ENCODE data around the gene SPOUT1. TPM values are rescaled to one million over a fixed set of nuclear protein-coding genes. Genes with fewer than 3 reads are reported as not detected.

Gene SPOUT1
- total and polyA plus RNA-seq, 2 of the 13 experiments (the other 11 are each of a cell fraction or from before 2014, with no cell fraction given): 39.0 to 45.8 TPM

DNA sequence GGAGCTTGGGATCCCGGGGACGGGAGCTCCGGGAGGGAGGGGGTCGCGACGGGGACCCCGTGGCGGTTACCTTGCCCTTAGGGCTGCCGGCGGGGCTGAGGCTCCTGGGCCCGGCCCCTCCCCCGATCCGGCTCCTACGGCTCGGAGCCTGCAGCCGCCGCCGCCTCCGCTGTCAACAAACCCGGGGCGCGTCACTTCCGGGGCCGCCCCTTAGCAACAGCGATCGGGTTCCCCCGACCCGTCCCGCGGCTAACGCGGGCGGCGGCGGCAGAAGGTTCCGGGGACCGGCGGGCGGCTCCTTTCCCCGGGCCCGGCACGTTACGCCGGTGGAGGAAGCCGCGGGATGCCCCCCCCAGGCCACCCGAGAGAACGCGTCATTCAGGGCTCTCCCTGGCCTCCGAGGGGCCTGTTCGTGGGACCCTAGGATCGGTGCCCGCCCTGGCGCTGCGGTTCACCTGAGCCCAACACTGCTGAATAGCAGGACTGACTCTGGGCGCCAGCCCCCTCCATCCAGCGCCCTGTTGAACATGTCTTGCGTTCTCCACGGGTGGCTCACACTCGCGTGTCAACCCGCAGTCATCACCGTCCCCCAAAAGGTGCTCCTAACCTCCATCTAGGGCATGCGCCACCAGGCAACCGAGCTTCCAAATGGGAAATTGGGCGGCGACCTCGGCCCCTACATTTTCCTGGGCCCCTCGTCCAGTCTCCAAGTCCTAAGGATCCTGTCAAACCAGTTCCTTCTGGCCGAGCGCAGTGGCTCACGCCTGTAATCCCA, 57.7 kb downstream of the SPOUT1 start, which contains the start of gene ZER1 (continued):
- peak; percentile 38; the same call in 1 of the 2 replicates for TF ChIP-seq FOXK2 (IDR thresholded peaks at IDR 0.05)
- TF ChIP-seq, protein P1, sequence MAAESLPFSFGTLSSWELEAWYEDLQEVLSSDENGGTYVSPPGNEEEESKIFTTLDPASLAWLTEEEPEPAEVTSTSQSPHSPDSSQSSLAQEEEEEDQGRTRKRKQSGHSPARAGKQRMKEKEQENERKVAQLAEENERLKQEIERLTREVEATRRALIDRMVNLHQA (CRISPR knock-in tag; IDR thresholded peaks at IDR 0.05): no peak
- peak; percentile 92; the same call in 1 of the 2 replicates for TF ChIP-seq HOXA3 (CRISPR knock-in tag; IDR thresholded peaks at IDR 0.05)
- TF ChIP-seq POGZ (CRISPR knock-in tag; IDR thresholded peaks at IDR 0.05): peak; percentile 77
- 0 out of 2 replicates have a peak, but pooled peaks have one; percentile 66 for TF ChIP-seq ZBTB33 (CRISPR knock-in tag; IDR thresholded peaks at IDR 0.05)
- peak; percentile 87 for TF ChIP-seq RBFOX2 (IDR thresholded peaks at IDR 0.05; ENCODE audit: low read depth, low read length)
- no peak for TF ChIP-seq ZNF33A (CRISPR knock-in tag; IDR thresholded peaks at IDR 0.05; ENCODE audit: borderline replicate concordance)
- TF ChIP-seq BRD4 (CRISPR knock-in tag; IDR thresholded peaks at IDR 0.05): 0 out of 2 replicates have a peak, but pooled peaks have one; percentile 39
- TF ChIP-seq ZFP1 (CRISPR knock-in tag; IDR thresholded peaks at IDR 0.05): 0 out of 2 replicates have a peak, but pooled peaks have one; percentile 87
- peak; percentile 37 for TF ChIP-seq MED8 (CRISPR knock-in tag; IDR thresholded peaks at IDR 0.05; ENCODE audit: insufficient replicate concordance)
- TF ChIP-seq, protein P2, sequence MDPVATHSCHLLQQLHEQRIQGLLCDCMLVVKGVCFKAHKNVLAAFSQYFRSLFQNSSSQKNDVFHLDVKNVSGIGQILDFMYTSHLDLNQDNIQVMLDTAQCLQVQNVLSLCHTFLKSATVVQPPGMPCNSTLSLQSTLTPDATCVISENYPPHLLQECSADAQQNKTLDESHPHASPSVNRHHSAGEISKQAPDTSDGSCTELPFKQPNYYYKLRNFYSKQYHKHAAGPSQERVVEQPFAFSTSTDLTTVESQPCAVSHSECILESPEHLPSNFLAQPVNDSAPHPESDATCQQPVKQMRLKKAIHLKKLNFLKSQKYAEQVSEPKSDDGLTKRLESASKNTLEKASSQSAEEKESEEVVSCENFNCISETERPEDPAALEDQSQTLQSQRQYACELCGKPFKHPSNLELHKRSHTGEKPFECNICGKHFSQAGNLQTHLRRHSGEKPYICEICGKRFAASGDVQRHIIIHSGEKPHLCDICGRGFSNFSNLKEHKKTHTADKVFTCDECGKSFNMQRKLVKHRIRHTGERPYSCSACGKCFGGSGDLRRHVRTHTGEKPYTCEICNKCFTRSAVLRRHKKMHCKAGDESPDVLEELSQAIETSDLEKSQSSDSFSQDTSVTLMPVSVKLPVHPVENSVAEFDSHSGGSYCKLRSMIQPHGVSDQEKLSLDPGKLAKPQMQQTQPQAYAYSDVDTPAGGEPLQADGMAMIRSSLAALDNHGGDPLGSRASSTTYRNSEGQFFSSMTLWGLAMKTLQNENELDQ (CRISPR knock-in tag; IDR thresholded peaks at IDR 0.05; ENCODE audit: borderline replicate concordance): no peak
- 0 out of 2 replicates have a peak, but pooled peaks have one; percentile 32 for TF ChIP-seq ZNF264 (CRISPR knock-in tag; IDR thresholded peaks at IDR 0.05)
- TF ChIP-seq PITX1 (CRISPR knock-in tag; IDR thresholded peaks at IDR 0.05): peak; percentile 58; the same call in 1 of the 2 replicates
- TF ChIP-seq PRDM15 (CRISPR knock-in tag; IDR thresholded peaks at IDR 0.05): 0 out of 2 replicates have a peak, but pooled peaks have one; percentile 18
- TF ChIP-seq REPIN1 (CRISPR knock-in tag; IDR thresholded peaks at IDR 0.05; ENCODE audit: borderline replicate concordance, low read depth): peak; percentile 69
- no peak for TF ChIP-seq ZNF530 (CRISPR knock-in tag; IDR thresholded peaks at IDR 0.05; ENCODE audit: low read depth)
- no peak for TF ChIP-seq ZC3H4 (CRISPR knock-in tag; IDR thresholded peaks at IDR 0.05; ENCODE audit: borderline replicate concordance)
- peak; percentile 79 for TF ChIP-seq SP5 (CRISPR knock-in tag; IDR thresholded peaks at IDR 0.05; ENCODE audit: borderline replicate concordance, low read depth)
